Hepatocyte (in vitro differentiated cells): ENCODE data around the gene FLAD1.

Experiments used
- CTCF ChIP-seq: fragments of 200-600 bp; sonication (generic); IDR thresholded peaks from 2 replicates; pipeline ENCODE4 v1.5.1; 2016; ENCODE audit warnings: antibody characterized with exemption, mild to moderate bottlenecking; ENCODE audit not compliant: poor library complexity
- EZH2 ChIP-seq: fragments of 200-600 bp; sonication (generic); IDR thresholded peaks from 2 replicates; pipeline ENCODE4 v1.6.1; 2016; ENCODE audit warnings: antibody characterized with exemption, mild to moderate bottlenecking, borderline replicate concordance

- TF ChIP-seq CTCF (no peak), EZH2 (no peak)
Observed at GRCh38 chr1:154951901-154952657, 31.1 kb upstream of the FLAD1 start.
